ENCODE results near the gene RYR3. TPM values are rescaled to one million over a fixed set of nuclear protein-coding genes. Genes with fewer than 3 reads are reported as not detected.

RYR3 gene
- polyA plus RNA-seq, 1 donor, result 6.5 TPM

DNA sequence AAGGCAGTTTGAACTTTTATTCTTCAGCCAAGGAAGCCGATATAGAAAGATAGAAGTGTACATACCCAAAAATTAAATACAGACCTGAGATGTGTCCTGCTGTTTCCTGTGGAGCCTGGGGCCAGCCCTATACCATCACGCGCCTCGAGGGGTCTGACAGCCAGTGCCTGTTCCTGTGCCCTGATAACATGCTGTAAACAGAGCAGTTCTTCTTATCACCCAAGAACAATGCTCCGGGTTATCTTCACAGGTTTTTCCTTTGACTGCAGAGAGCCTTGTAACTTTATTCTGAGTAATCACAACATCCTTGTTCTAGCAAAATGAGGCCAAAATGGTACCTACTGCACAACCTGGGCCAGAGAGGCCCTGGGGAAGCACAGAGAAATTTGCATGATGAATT lies 367.8 kb downstream of the RYR3 start:
- no CpG with 5 or more reads among the region's 5 CpGs for WGBS (ENCODE audit: insufficient coverage, low lambda C conversion rate)
- H3K36me3 ChIP-seq (ENCODE audit: control insufficient read depth, insufficient read depth, low read length), result no peaks in the 10 kb centered on the region
- no peak for DNase-seq

DNA sequence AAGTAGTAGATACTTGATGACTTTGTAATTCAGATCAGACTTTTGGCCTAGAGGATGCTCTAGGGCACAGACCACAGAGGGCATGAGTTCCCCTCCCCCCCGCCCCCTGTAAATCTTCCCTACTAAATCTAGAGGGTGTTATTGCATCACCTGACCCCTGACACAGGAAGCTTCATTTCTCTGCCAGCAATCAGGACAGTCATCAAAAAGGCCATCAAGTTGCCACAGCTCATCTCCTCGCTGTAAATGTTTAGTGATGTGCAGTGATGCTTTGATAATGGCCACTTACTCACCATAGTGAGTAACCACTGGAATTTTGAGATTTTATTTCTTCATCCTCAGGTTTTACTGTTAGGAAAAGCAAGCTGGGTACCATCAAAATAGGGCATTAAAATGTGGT lies 368.3 kb downstream of the RYR3 start:
- Histone ChIP-seq H3K9me3 (ENCODE audit: control insufficient read depth, low read depth, low read length) (no peaks in the 10 kb centered on the region), H3K27me3 (ENCODE audit: control insufficient read depth, insufficient read depth, low read length) (no peaks in the 10 kb centered on the region), H3K4me3 (ENCODE audit: low read length) (no peak overlapping the region), H3K4me1 (ENCODE audit: control insufficient read depth, insufficient read depth, low read length) (no peaks in the 10 kb centered on the region), H3K36me3 (ENCODE audit: control insufficient read depth, insufficient read depth, low read length) (no peaks in the 10 kb centered on the region), H3K27ac (ENCODE audit: low read length) (no peak overlapping the region)
- no CpG with 5 or more reads among the region's 2 CpGs for WGBS (ENCODE audit: insufficient coverage, low lambda C conversion rate)
- no peak for DNase-seq

More for the DNA sequence above, 367.8 kb downstream of the RYR3 start:
- no peaks in the 10 kb centered on the region for H3K9me3 ChIP-seq (ENCODE audit: control insufficient read depth, low read depth, low read length)
- H3K4me3 ChIP-seq (ENCODE audit: low read length), result no peak overlapping the region
- no peaks in the 10 kb centered on the region for H3K27me3 ChIP-seq (ENCODE audit: control insufficient read depth, insufficient read depth, low read length)
- H3K27ac ChIP-seq (ENCODE audit: low read length), result no peak overlapping the region
- H3K4me1 ChIP-seq (ENCODE audit: control insufficient read depth, insufficient read depth, low read length), result no peaks in the 10 kb centered on the region

- H3K4me1 ChIP-seq (ENCODE audit: control insufficient read depth, insufficient read depth, low read length), result no peaks in the 10 kb centered on the region
- H3K36me3 ChIP-seq (ENCODE audit: control insufficient read depth, insufficient read depth, low read length), result no peaks in the 10 kb centered on the region
- no peak for DNase-seq
- H3K9me3 ChIP-seq (ENCODE audit: control insufficient read depth, low read depth, low read length), result no peaks in the 10 kb centered on the region
- H3K4me3 ChIP-seq (ENCODE audit: low read length), result no peak overlapping the region
- no peak overlapping the region for H3K27ac ChIP-seq (ENCODE audit: low read length)
- no peaks in the 10 kb centered on the region for H3K27me3 ChIP-seq (ENCODE audit: control insufficient read depth, insufficient read depth, low read length)
- WGBS (ENCODE audit: insufficient coverage, low lambda C conversion rate), result no CpG with 5 or more reads among the region's 5 CpGs
These were observed 369.6 kb downstream of the RYR3 start for GRCh38 chr15:33680336-33680735.

- Histone ChIP-seq H3K36me3 (ENCODE audit: control insufficient read depth, insufficient read depth, low read length) (no peaks in the 10 kb centered on the region), H3K9me3 (ENCODE audit: control insufficient read depth, low read depth, low read length) (no peaks in the 10 kb centered on the region), H3K27ac (ENCODE audit: low read length) (no peak overlapping the region), H3K4me3 (ENCODE audit: low read length) (no peak overlapping the region), H3K4me1 (ENCODE audit: control insufficient read depth, insufficient read depth, low read length) (no peaks in the 10 kb centered on the region), H3K27me3 (ENCODE audit: control insufficient read depth, insufficient read depth, low read length) (no peaks in the 10 kb centered on the region)
- WGBS (ENCODE audit: insufficient coverage, low lambda C conversion rate), result 57% methylated on average over 2 of the region's 12 CpGs
- DNase-seq, result no peak
These were observed 382.5 kb downstream of the RYR3 start for GRCh38 chr15:33693166-33693800.

DNA sequence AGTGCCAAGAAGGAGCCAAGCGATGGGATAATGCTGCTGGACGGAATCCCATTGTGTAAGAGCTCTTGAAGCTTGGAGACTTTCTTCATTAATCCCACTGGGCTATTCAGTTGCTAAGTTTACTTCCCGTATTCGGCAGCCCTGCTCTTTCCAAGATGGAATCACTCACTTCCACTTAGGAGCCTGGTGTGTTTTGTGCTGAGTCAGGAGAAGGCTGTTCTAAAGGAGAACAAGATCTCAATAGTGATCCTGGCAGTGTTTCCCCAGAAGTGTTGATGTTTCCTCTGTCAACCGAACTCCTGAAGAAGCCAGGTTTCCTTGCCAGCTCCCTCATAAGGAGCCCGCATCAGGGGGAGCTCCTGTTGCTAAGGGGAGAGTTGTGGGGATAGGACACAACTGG lies 387.4 kb downstream of the RYR3 start:
- Histone ChIP-seq H3K9me3 (ENCODE audit: control insufficient read depth, low read depth, low read length) (no peaks in the 10 kb centered on the region), H3K4me1 (ENCODE audit: control insufficient read depth, insufficient read depth, low read length) (no peaks in the 10 kb centered on the region), H3K36me3 (ENCODE audit: control insufficient read depth, insufficient read depth, low read length) (no peaks in the 10 kb centered on the region), H3K27ac (ENCODE audit: low read length) (no peak overlapping the region), H3K27me3 (ENCODE audit: control insufficient read depth, insufficient read depth, low read length) (no peaks in the 10 kb centered on the region), H3K4me3 (ENCODE audit: low read length) (no peak overlapping the region)
- no peak for DNase-seq
- WGBS (ENCODE audit: insufficient coverage, low lambda C conversion rate), result no CpG with 5 or more reads among the region's 6 CpGs

DNA sequence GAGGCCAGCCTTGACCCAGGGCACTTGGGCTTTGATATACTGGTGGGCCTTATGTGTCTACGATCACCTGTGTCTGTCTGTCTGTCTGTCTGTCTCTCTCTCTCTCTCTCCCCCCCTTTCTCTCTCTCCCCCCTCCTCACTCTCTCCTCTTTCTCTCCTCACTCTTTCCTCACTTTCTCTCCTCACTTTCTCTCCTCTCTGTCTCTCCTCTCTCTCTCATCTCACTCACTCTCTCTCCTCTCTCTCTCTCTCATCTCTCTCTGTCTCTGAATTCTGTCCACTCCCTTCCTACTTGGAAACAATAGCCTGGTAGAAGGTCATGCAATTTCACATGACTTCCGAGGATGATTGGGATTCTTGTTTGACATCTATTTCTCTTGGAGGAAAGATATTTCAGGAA lies 388.4 kb downstream of the RYR3 start:
- no peak overlapping the region for H3K4me3 ChIP-seq (ENCODE audit: low read length)
- no peak for DNase-seq
- H3K36me3 ChIP-seq (ENCODE audit: control insufficient read depth, insufficient read depth, low read length), result no peaks in the 10 kb centered on the region
- H3K27me3 ChIP-seq (ENCODE audit: control insufficient read depth, insufficient read depth, low read length), result no peaks in the 10 kb centered on the region
- no peaks in the 10 kb centered on the region for H3K4me1 ChIP-seq (ENCODE audit: control insufficient read depth, insufficient read depth, low read length)
- H3K9me3 ChIP-seq (ENCODE audit: control insufficient read depth, low read depth, low read length), result no peaks in the 10 kb centered on the region
- H3K27ac ChIP-seq (ENCODE audit: low read length), result no peak overlapping the region
- WGBS (ENCODE audit: insufficient coverage, low lambda C conversion rate), result 67% methylated on average over 1 of the region's 2 CpGs

DNA sequence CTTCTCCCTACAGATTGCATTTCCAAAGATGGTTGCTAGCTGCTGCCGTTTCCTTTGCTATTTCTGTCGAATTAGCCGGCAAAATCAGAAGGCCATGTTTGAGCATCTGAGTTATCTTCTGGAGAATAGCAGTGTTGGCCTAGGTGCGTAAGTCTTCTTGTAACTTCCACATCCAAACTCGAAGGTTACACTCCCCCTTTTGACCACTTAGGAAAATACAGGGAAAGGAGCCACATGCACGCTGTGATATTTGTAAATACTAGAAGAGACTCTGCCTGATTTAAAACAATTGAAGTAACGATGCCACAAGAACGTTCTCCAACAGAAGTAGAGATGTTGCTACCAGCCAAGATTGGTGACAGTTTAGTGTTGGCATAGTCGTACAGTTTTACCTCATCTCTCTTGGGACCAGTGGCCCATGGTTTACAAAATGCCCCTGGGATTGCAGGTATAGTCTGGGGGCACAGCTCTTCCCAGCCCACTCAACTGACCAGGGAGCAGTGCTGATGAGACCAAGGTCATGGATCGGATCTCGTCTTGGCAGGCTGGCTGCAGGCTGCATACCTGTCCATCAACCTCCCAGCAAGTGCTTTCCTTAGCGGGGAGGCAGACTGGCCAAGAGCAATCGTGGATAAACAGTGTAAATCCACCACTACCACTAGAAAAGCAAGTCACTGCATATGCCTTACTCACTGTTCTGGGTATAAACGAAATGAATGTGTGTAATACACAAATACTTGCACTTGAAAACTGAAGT lies 389.1 kb downstream of the RYR3 start:
- Histone ChIP-seq H3K4me1 (ENCODE audit: control insufficient read depth, insufficient read depth, low read length) (no peaks in the 10 kb centered on the region), H3K4me3 (ENCODE audit: low read length) (no peak overlapping the region), H3K27me3 (ENCODE audit: control insufficient read depth, insufficient read depth, low read length) (no peaks in the 10 kb centered on the region), H3K27ac (ENCODE audit: low read length) (no peak overlapping the region), H3K9me3 (ENCODE audit: control insufficient read depth, low read depth, low read length) (no peaks in the 10 kb centered on the region), H3K36me3 (ENCODE audit: control insufficient read depth, insufficient read depth, low read length) (no peaks in the 10 kb centered on the region)
- WGBS (ENCODE audit: insufficient coverage, low lambda C conversion rate), result 60% methylated on average over 3 of the region's 14 CpGs
- DNase-seq, result no peak

- H3K27ac ChIP-seq (ENCODE audit: low read length), result no peak overlapping the region
- H3K36me3 ChIP-seq (ENCODE audit: control insufficient read depth, insufficient read depth, low read length), result no peaks in the 10 kb centered on the region
- no peaks in the 10 kb centered on the region for H3K9me3 ChIP-seq (ENCODE audit: control insufficient read depth, low read depth, low read length)
- no peak overlapping the region for H3K4me3 ChIP-seq (ENCODE audit: low read length)
- H3K4me1 ChIP-seq (ENCODE audit: control insufficient read depth, insufficient read depth, low read length), result no peaks in the 10 kb centered on the region
- H3K27me3 ChIP-seq (ENCODE audit: control insufficient read depth, insufficient read depth, low read length), result no peaks in the 10 kb centered on the region
- WGBS (ENCODE audit: insufficient coverage, low lambda C conversion rate), result 38% methylated on average over 2 of the region's 19 CpGs
- peak; percentile 39 to 43 for DNase-seq
These were observed 390.0 kb downstream of the RYR3 start for GRCh38 chr15:33700695-33701303.

DNA sequence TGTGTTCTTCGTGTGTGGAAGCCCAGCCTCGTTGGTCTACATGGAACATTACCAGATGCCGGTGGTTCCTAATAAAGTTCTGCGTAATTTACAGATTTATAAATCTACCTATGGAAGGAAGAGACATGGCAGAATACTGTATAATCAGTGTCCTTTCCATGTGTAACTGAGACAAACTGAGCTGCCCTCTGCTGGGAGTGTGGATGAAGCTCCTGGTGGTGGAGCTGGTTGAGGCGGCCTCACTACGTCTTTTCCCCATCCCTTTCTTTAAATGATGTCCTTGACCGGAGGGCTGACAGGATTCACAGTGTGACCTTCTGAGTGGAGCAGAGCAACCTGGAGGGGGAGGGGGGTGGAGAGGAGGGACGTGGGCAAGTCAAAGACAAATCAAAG lies 390.5 kb downstream of the RYR3 start:
- Histone ChIP-seq H3K27ac (ENCODE audit: low read length) (no peak overlapping the region), H3K9me3 (ENCODE audit: control insufficient read depth, low read depth, low read length) (no peaks in the 10 kb centered on the region), H3K27me3 (ENCODE audit: control insufficient read depth, insufficient read depth, low read length) (no peaks in the 10 kb centered on the region), H3K4me1 (ENCODE audit: control insufficient read depth, insufficient read depth, low read length) (no peaks in the 10 kb centered on the region), H3K4me3 (ENCODE audit: low read length) (no peak overlapping the region), H3K36me3 (ENCODE audit: control insufficient read depth, insufficient read depth, low read length) (no peaks in the 10 kb centered on the region)
- no CpG with 5 or more reads among the region's 8 CpGs for WGBS (ENCODE audit: insufficient coverage, low lambda C conversion rate)
- DNase-seq, result no peak

- no peaks in the 10 kb centered on the region for H3K27me3 ChIP-seq (ENCODE audit: control insufficient read depth, insufficient read depth, low read length)
- no peaks in the 10 kb centered on the region for H3K9me3 ChIP-seq (ENCODE audit: control insufficient read depth, low read depth, low read length)
- no peaks in the 10 kb centered on the region for H3K36me3 ChIP-seq (ENCODE audit: control insufficient read depth, insufficient read depth, low read length)
- no peaks in the 10 kb centered on the region for H3K4me1 ChIP-seq (ENCODE audit: control insufficient read depth, insufficient read depth, low read length)
- no peak for DNase-seq
- WGBS (ENCODE audit: insufficient coverage, low lambda C conversion rate), result 77% methylated on average over 5 of the region's 5 CpGs
- H3K4me3 ChIP-seq (ENCODE audit: low read length), result no peak overlapping the region
- H3K27ac ChIP-seq (ENCODE audit: low read length), result no peak overlapping the region
These were observed 395.4 kb downstream of the RYR3 start for GRCh38 chr15:33706173-33706572.

Measured in large intestine (tissue), 3 donors.